Panc1 (cell line): Measurements from ENCODE around the gene MTMR12. TPM values are rescaled to one million over a fixed set of nuclear protein-coding genes. Genes with fewer than 3 reads are reported as not detected.
A peak's percentile ranks its signal among the peaks of the same experiment; 100 is the strongest.

ENCODE experiments used
- ATAC-seq: fragments of 200-7000 bp; cut with Tn5 transposase; 2 replicates; pipeline ENCODE4 v1.9.1; 2020; ENCODE audit warnings: mild to moderate bottlenecking, moderate library complexity
- BruUV-seq: library from RNA; stranded (reverse); fragments of 400-500 nt; replicated peaks from 2 replicates; lab custom pipeline; 2021; lab: Mats Ljungman, UMichigan
- CTCF ChIA-PET: fragments of 300-600 bp; sonication (Branson Sonifier 250); formaldehyde crosslinking; loops from one replicate; lab custom pipeline; 2022; ENCODE audit warnings: antibody characterized with exemption; lab: Charles Lee
- POLR2A ChIA-PET: fragments of 300-600 bp; sonication (Branson Sonifier 250); formaldehyde crosslinking; loops from one replicate; lab custom pipeline; 2022; ENCODE audit warnings: antibody characterized with exemption; lab: Charles Lee
- DNase-seq: peaks from one replicate; pipeline ENCODE4 v3.0.0-alpha.2; 2010; ENCODE audit warnings: low read depth, low spot score
- H3K27ac ChIP-seq: 2 replicates; pipeline ENCODE4 v1.5.1; 2011; ENCODE audit warnings: mild to moderate bottlenecking, low read length, inconsistent platforms
- H3K27me3 ChIP-seq: fragments of 200-500 bp; sonication (Bioruptor generic); 2 replicates; pipeline ENCODE4 v1.6.0; 2014; ENCODE audit warnings: low read length, inconsistent platforms; ENCODE audit not compliant: control insufficient read depth, insufficient read depth
- H3K36me3 ChIP-seq: fragments of 200-500 bp; sonication (Bioruptor generic); 2 replicates; pipeline ENCODE4 v1.5.1; 2014; ENCODE audit warnings: inconsistent platforms, mild to moderate bottlenecking, low read length, moderate library complexity; ENCODE audit not compliant: control insufficient read depth, insufficient read depth
- H3K4me1 ChIP-seq: 2 replicates; pipeline ENCODE4 v1.5.1; 2011; ENCODE audit warnings: inconsistent platforms, mild to moderate bottlenecking, low read length, moderate library complexity; ENCODE audit not compliant: control insufficient read depth, insufficient read depth
- H3K4me3 ChIP-seq, 2 experiments: 2 replicates each; pipeline ENCODE4 v1.5.1; 2011 to 2012; ENCODE audit warnings: low read depth in 2 of 2, low read length in 2 of 2, mild to moderate bottlenecking in 2 of 2, inconsistent platforms in 1 of 2, moderate library complexity in 1 of 2
- H3K9me3 ChIP-seq: fragments of 200-500 bp; sonication (Bioruptor generic); 2 replicates; pipeline ENCODE4 v1.5.1; 2014; ENCODE audit warnings: low read depth, mild to moderate bottlenecking, inconsistent platforms, low read length, moderate library complexity; ENCODE audit not compliant: control insufficient read depth, insufficient read depth
- POLR2AphosphoS5 ChIP-seq: IDR thresholded peaks from 2 replicates; pipeline ENCODE4 v1.6.1; 2012; ENCODE audit warnings: mild to moderate bottlenecking, low read depth, low read length, moderate library complexity
- REST ChIP-seq, 2 experiments: IDR thresholded peaks; 2 replicates each; pipeline ENCODE4 v1.6.1; 2011 to 2012; ENCODE audit warnings: low read depth in 2 of 2, control low read depth in 1 of 2, low read length in 1 of 2, mild to moderate bottlenecking in 1 of 2, moderate library complexity in 1 of 2; ENCODE audit not compliant: insufficient read depth in 1 of 2
- SIN3A ChIP-seq: IDR thresholded peaks from 2 replicates; pipeline ENCODE4 v1.6.1; 2012; ENCODE audit warnings: low read depth, mild to moderate bottlenecking, low read length, moderate library complexity, borderline replicate concordance; ENCODE audit not compliant: insufficient read depth
- TCF7L2 ChIP-seq: IDR thresholded peaks from 2 replicates; pipeline ENCODE4 v1.6.1; 2011; ENCODE audit warnings: mild to moderate bottlenecking, low read depth, low read length, inconsistent platforms
- in situ Hi-C: cut with HindIII; loops from 2 replicates; pipeline ENCODE4 v1.10.0; 2016; ENCODE audit warnings: low sequenced_read_pairs, low pct_unique_long_range_greater_than_20kb
- intact Hi-C: fragments of 100-400 bp; cut with micrococcal nuclease; formaldehyde crosslinking; loops from one replicate; pipeline ENCODE4 v1.10.0; 2022; ENCODE audit not compliant: unreplicated experiment
- total RNA-seq: library from RNA; stranded (reverse); gene quantifications from one replicate; pipeline ENCODE4 v1.2.1, GENCODE V29; 2021; ENCODE audit not compliant: unreplicated experiment
- TF ChIP-seq, protein P1 (sequence below): fragments of 450-650 bp; IDR thresholded peaks from 2 replicates; pipeline ENCODE4 v1.5.1; 2017; ENCODE audit warnings: mild to moderate bottlenecking

Gene MTMR12
- total RNA-seq, 1 experiment from 2014 or later: 42.4 TPM

GRCh38 chr5:32193591-32193990 is 119.1 kb downstream of the MTMR12 start:
- DNase-seq: no peak
- TF ChIP-seq, protein P1, sequence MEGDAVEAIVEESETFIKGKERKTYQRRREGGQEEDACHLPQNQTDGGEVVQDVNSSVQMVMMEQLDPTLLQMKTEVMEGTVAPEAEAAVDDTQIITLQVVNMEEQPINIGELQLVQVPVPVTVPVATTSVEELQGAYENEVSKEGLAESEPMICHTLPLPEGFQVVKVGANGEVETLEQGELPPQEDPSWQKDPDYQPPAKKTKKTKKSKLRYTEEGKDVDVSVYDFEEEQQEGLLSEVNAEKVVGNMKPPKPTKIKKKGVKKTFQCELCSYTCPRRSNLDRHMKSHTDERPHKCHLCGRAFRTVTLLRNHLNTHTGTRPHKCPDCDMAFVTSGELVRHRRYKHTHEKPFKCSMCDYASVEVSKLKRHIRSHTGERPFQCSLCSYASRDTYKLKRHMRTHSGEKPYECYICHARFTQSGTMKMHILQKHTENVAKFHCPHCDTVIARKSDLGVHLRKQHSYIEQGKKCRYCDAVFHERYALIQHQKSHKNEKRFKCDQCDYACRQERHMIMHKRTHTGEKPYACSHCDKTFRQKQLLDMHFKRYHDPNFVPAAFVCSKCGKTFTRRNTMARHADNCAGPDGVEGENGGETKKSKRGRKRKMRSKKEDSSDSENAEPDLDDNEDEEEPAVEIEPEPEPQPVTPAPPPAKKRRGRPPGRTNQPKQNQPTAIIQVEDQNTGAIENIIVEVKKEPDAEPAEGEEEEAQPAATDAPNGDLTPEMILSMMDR: no peak
- no peak for TF ChIP-seq REST (IDR thresholded peaks at IDR 0.05; ENCODE audit: insufficient read depth in 1 of 2, low read depth in 2 of 2, low read length in 1 of 2)
- TF ChIP-seq TCF7L2: no peak
- no peak for TF ChIP-seq SIN3A
- no peak for TF ChIP-seq POLR2AphosphoS5
- ChIA-PET POLR2A (no interaction called here), CTCF (no interaction called here)
- intact Hi-C loops (no loop called here), in situ Hi-C loops (no loop called here)
- H3K4me3 ChIP-seq: peak overlapping the region in 1 of 2 experiments; percentile 23; a peak in 2 of 4 replicates
- ATAC-seq: peak; percentile 85
- no peaks in the 10 kb centered on the region for H3K9me3 ChIP-seq
- H3K27ac ChIP-seq: peak overlapping the region; percentile 23; the same call in 1 of the 2 replicates
- BruUV-seq: no TSS peak
- no peaks in the 10 kb centered on the region for H3K27me3 ChIP-seq
- H3K4me1 ChIP-seq: peaks cover 8% of the 10 kb centered on the region
- H3K36me3 ChIP-seq: no peaks in the 10 kb centered on the region

DNA sequence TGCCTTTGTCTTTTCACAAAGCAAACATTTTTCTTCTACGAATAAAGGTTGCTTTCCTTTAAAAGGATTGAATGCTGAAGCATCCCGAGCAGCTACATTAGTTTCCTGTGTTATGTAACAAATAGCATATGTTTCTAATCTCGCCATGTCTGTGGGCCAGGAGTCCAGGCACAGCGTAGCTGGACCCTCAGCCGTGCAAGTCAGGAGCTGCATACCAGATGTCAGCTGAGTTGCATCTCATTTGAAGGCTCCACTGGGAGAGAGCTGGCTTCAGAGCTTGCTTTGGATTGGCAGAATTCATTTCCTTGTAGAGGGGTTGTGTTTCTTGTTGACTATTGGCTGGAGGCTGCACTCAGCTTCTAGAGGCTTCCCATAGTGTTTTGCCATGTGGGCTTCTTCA is 122.6 kb downstream of the MTMR12 start:
- in situ Hi-C loops (no loop called here), intact Hi-C loops (no loop called here)
- Histone ChIP-seq H3K9me3 (peaks cover 5% of the 10 kb centered on the region; the same call in 1 of the 2 replicates), H3K4me1 (peaks cover 8% of the 10 kb centered on the region), H3K27ac (no peak overlapping the region), H3K36me3 (no peaks in the 10 kb centered on the region), H3K27me3 (no peaks in the 10 kb centered on the region), H3K4me3 (no peak overlapping the region)
- TF ChIP-seq POLR2AphosphoS5: no peak
- no peak for TF ChIP-seq SIN3A
- no peak for TF ChIP-seq TCF7L2
- TF ChIP-seq, protein P1: no peak
- TF ChIP-seq REST (IDR thresholded peaks at IDR 0.05; ENCODE audit: insufficient read depth in 1 of 2, low read depth in 2 of 2, low read length in 1 of 2): no peak
- no TSS peak for BruUV-seq
- ChIA-PET POLR2A (interaction anchor here (0.5 kb wide), 1 partner anchor 20 kb away, joined by 4 read pairs; no protein-coding TSS in a partner anchor), CTCF (no interaction called here)
- DNase-seq (no peak), ATAC-seq (no peak)
